GM12878 (cell line): Measurements from ENCODE around the gene MYL1. TPM values are rescaled to one million over a fixed set of nuclear protein-coding genes. Genes with fewer than 3 reads are reported as not detected.

ENCODE experiments used
- ATAC-seq: fragments of 200-7000 bp; cut with Tn5 transposase; 3 replicates; pipeline ENCODE4 v1.9.1; 2020; ENCODE audit warnings: mild to moderate bottlenecking, moderate library complexity
- BruUV-seq: library from RNA; stranded (reverse); fragments of 400-500 nt; replicated peaks from 2 replicates; lab custom pipeline; 2021; lab: Mats Ljungman, UMichigan
- CTCF ChIA-PET: fragments of 300-600 bp; sonication (Branson Sonifier 250); formaldehyde crosslinking; extraction: SDS; loops from one replicate; lab custom pipeline; 2021; ENCODE audit warnings: inconsistent platforms; lab: Yijun Ruan, JAX
- POLR2A ChIA-PET: fragments of 350-600 bp; formaldehyde crosslinking; extraction: SDS; loops from one replicate; lab custom pipeline; 2021; ENCODE audit warnings: inconsistent platforms; lab: Charles Lee
- RAD21 ChIA-PET: fragments of 300-600 bp; sonication (Branson Sonifier 250); formaldehyde crosslinking; loops from one replicate; lab custom pipeline; 2023; ENCODE audit warnings: antibody characterized with exemption; ENCODE audit not compliant: unreplicated experiment; lab: Charles Lee
- SMC1A ChIA-PET: fragments of 300-600 bp; sonication (Branson Sonifier 250); formaldehyde crosslinking; loops from one replicate; lab custom pipeline; 2023; ENCODE audit not compliant: unreplicated experiment, uncharacterized antibody; lab: Charles Lee
- DNase-seq: peaks from one replicate; pipeline ENCODE4 v3.0.0-alpha.2; 2011; ENCODE audit warnings: low read depth, low spot score
- FAIRE-seq: peaks from 3 replicates; lab custom pipeline; 2011; peaks lifted over from hg19 to GRCh38; lab: Jason Lieb, UNC
- H2AFZ ChIP-seq: 2 replicates; pipeline ENCODE4 v1.6.0; 2011; ENCODE audit warnings: low read depth, low read length, control low read depth; ENCODE audit not compliant: control insufficient read depth
- H3K27ac ChIP-seq: 2 replicates; pipeline ENCODE4 v1.5.1; 2011; ENCODE audit warnings: control low read depth; ENCODE audit not compliant: control insufficient read depth, insufficient read depth
- H3K27me3 ChIP-seq, 2 experiments: replicated peaks in 1 of 2; 2 replicates each; pipeline versions ENCODE4 v1.6.0 to v1.6.1; 2011; ENCODE audit warnings: low read length in 1 of 2; ENCODE audit not compliant: control insufficient read depth in 2 of 2, insufficient read depth in 2 of 2
- H3K36me3 ChIP-seq, 2 experiments: 2 replicates each; pipeline ENCODE4 v1.5.1; 2011; ENCODE audit warnings: low read length in 1 of 2; ENCODE audit not compliant: control insufficient read depth in 2 of 2, insufficient read depth in 2 of 2
- H3K4me1 ChIP-seq: 2 replicates; pipeline ENCODE4 v1.6.1; 2011; ENCODE audit warnings: mild to moderate bottlenecking, low read length, moderate library complexity, mixed read lengths; ENCODE audit not compliant: control insufficient read depth, insufficient read depth
- H3K4me2 ChIP-seq: 2 replicates; pipeline ENCODE4 v1.6.0; 2011; ENCODE audit warnings: control low read depth; ENCODE audit not compliant: control insufficient read depth, insufficient read depth
- H3K4me3 ChIP-seq: fragments of 200-600 bp; sonication (generic); 2 replicates; pipeline ENCODE4 v1.5.1; 2016
- H3K79me2 ChIP-seq: 2 replicates; pipeline ENCODE4 v1.6.0; 2011; ENCODE audit warnings: low read length; ENCODE audit not compliant: control insufficient read depth, insufficient read depth
- H3K9ac ChIP-seq: 2 replicates; pipeline ENCODE4 v1.8.0; 2011; ENCODE audit warnings: low read length, control low read depth, mixed read lengths; ENCODE audit not compliant: control insufficient read depth, insufficient read depth
- H3K9me3 ChIP-seq: replicated peaks from 3 replicates; pipeline ENCODE4 v1.5.1; 2011; ENCODE audit warnings: mild to moderate bottlenecking, low read length; ENCODE audit not compliant: control insufficient read depth, insufficient read depth
- H4K20me1 ChIP-seq: 2 replicates; pipeline ENCODE4 v1.6.0; 2011; ENCODE audit not compliant: control insufficient read depth, insufficient read depth
- HCFC1 ChIP-seq: fragments of 150-350 bp; IDR thresholded peaks from 2 replicates; pipeline ENCODE4 v1.6.1; 2014; ENCODE audit warnings: low read length
- IKZF1 ChIP-seq: fragments of 450-650 bp; conservative IDR thresholded peaks from 2 replicates; pipeline ENCODE4 v1.6.1; 2017; ENCODE audit warnings: antibody characterized with exemption, mild to moderate bottlenecking
- PAX8 ChIP-seq: fragments of 450-650 bp; IDR thresholded peaks from 2 replicates; pipeline ENCODE4 v1.6.1; 2017; ENCODE audit warnings: mild to moderate bottlenecking, moderate library complexity
- SP1 ChIP-seq: IDR thresholded peaks from one replicate; pipeline ENCODE4 v1.6.1; 2011; ENCODE audit warnings: low read depth, low read length
- SREBF1 ChIP-seq: IDR thresholded peaks from 2 replicates; pipeline ENCODE4 v1.6.1; 2012; ENCODE audit warnings: mild to moderate bottlenecking, low read length
- WGBS: methylation state at CpG from one replicate; pipeline ENCODE4 v1.1.6; 2016; ENCODE audit warnings: low lambda C conversion rate; ENCODE audit not compliant: insufficient replicate concordance, insufficient coverage; ENCODE audit errors: missing lambda C conversion rate; 5-methylcytosine and 5-hydroxymethylcytosine counted together
- in situ Hi-C: fragments of 300-500 bp; cut with MboI; formaldehyde crosslinking; loops from 9 replicates; pipeline ENCODE4 v1.14.3; 2018; ENCODE audit warnings: mixed read lengths
- intact Hi-C: fragments of 100-400 bp; cut with micrococcal nuclease; formaldehyde crosslinking; loops from one replicate; pipeline ENCODE4 v1.14.2; 2022; ENCODE audit not compliant: unreplicated experiment
- polyA plus RNA-seq, 11 experiments: library from polyadenylated mRNA; depleted of rRNA in 4 of 11; unstranded in 6 of 11; stranded (reverse) in 5 of 11; fragments of >200 nt; fragmentation: Nextera tagmentation in 4 of 11; fragmentation: Illumina TruSeq in 1 of 11; extraction: Ambion mirVana in 4 of 11; extraction: Trizol in 1 of 11; gene quantifications; 1 replicate in 1 of 11; 2 replicates in 10 of 11; pipeline versions ENCODE4 v1.2.1 to v1.2.3, GENCODE V29; 2011 to 2016; ENCODE audit warnings: inconsistent platforms in 2 of 11, missing spikeins in 2 of 11, low read depth in 1 of 11
- total RNA-seq, 4 experiments: library from RNA; depleted of rRNA in 3 of 4; stranded (reverse); fragments of >200 nt in 3 of 4; fragmentation: Illumina TruSeq in 1 of 4; extraction: Trizol in 1 of 4; gene quantifications; 2 replicates each; pipeline versions ENCODE4 v1.2.1 to v1.2.3, GENCODE V29; 2013 to 2021
- TF ChIP-seq, protein P1 (sequence below): fragments of 450-650 bp; IDR thresholded peaks from 2 replicates; pipeline ENCODE4 v1.6.1; 2017; ENCODE audit warnings: mild to moderate bottlenecking, moderate library complexity

MYL1 gene
- total and polyA plus RNA-seq, 10 of the 15 experiments (the other 5 are each of a cell fraction or from before 2014, with no cell fraction given) = 0.43 TPM; not detected in 9

DNA sequence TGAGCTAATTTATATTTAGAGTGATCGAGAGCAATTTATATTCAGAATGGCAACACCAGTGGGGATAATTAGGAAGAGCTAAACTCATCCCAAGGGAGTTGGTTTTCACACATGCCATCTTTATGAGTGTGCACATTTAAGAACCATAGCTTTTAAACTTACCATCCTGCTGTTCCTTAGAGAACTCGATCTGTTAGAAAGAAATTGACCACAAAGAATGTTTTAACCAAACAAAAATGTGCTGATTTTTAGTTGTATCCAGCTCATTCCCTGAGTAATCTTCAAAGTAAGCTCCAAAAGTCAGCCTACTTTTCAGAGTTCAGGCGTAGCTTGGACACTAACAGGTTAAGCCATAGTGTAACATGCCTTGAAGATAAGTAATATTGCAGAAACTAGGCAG, 12.6 kb downstream of the MYL1 start:
- RAD21 ChIA-PET = no interaction called here
- TF ChIP-seq HCFC1 = no peak
- TF ChIP-seq IKZF1 = no peak
- no peak for TF ChIP-seq SP1
- no peak for TF ChIP-seq SREBF1
- no peak for TF ChIP-seq PAX8
- TF ChIP-seq, protein P1, sequence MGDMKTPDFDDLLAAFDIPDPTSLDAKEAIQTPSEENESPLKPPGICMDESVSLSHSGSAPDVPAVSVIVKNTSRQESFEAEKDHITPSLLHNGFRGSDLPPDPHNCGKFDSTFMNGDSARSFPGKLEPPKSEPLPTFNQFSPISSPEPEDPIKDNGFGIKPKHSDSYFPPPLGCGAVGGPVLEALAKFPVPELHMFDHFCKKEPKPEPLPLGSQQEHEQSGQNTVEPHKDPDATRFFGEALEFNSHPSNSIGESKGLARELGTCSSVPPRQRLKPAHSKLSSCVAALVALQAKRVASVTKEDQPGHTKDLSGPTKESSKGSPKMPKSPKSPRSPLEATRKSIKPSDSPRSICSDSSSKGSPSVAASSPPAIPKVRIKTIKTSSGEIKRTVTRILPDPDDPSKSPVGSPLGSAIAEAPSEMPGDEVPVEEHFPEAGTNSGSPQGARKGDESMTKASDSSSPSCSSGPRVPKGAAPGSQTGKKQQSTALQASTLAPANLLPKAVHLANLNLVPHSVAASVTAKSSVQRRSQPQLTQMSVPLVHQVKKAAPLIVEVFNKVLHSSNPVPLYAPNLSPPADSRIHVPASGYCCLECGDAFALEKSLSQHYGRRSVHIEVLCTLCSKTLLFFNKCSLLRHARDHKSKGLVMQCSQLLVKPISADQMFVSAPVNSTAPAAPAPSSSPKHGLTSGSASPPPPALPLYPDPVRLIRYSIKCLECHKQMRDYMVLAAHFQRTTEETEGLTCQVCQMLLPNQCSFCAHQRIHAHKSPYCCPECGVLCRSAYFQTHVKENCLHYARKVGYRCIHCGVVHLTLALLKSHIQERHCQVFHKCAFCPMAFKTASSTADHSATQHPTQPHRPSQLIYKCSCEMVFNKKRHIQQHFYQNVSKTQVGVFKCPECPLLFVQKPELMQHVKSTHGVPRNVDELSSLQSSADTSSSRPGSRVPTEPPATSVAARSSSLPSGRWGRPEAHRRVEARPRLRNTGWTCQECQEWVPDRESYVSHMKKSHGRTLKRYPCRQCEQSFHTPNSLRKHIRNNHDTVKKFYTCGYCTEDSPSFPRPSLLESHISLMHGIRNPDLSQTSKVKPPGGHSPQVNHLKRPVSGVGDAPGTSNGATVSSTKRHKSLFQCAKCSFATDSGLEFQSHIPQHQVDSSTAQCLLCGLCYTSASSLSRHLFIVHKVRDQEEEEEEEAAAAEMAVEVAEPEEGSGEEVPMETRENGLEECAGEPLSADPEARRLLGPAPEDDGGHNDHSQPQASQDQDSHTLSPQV = no peak
- DNase-seq (no peak), ATAC-seq (no peak), FAIRE-seq (no peak)
- Histone ChIP-seq H3K36me3 (no peaks in the 10 kb centered on the region), H4K20me1 (no peaks in the 10 kb centered on the region), H2AFZ (no peak overlapping the region), H3K27ac (no peak overlapping the region), H3K79me2 (no peaks in the 10 kb centered on the region), H3K4me1 (no peaks in the 10 kb centered on the region), H3K4me2 (no peak overlapping the region), H3K9ac (no peak overlapping the region), H3K4me3 (no peak overlapping the region), H3K9me3 (no peaks in the 10 kb centered on the region), H3K27me3 (no peaks in the 10 kb centered on the region)
- WGBS = 2% methylated on average over 3 of the region's 3 CpGs
- CTCF ChIA-PET = no interaction called here
- POLR2A ChIA-PET = no interaction called here
- intact Hi-C loops (no loop called here), in situ Hi-C loops (no loop called here)
- no TSS peak for BruUV-seq
- SMC1A ChIA-PET = interaction anchor here (0.7 to 1.5 kb wide), 6 partner anchors 9 to 203 kb away, joined by 3 to 8 read pairs (median 4); no protein-coding TSS in a partner anchor
